ENCODE measurements around the gene SEPSECS. TPM values are rescaled to one million over a fixed set of nuclear protein-coding genes. Genes with fewer than 3 reads are reported as not detected.

Gene SEPSECS
- total and polyA plus RNA-seq, 2 experiments from 2014 or later, result 1.2 to 4.7 TPM

DNA sequence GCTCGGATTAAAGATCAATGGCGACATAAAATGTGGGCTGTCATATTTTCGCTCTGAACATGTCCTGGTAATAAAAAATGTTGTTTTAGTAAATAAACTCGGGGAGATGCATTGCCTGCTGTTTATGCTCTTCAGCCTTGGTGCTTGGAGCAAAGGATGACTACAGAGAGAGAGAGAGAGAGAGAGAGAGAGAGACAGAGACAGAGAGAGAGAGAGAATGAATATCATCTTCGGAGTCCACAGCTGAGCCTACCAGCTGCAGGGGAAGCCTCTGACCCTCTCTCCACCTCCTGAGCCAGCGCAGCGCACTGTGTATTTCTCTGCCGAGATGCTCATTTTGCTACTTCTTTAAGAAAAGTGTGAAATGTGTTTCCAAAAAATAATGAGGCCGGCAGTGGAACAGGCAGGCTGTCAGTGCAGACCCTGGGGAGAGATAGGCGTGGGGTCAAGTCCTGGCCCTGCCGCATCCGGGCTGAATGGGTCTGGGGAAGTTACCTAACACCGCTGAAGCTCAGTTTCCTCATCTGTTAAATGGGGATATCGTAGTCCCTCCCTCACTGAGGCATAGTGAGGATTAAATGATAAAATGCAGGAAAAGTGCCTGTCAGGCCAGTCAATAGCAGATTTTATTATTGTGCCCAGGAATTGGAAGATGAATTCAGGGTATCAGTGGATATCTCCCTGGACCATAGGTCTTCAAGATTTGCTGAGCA, 71.0 kb downstream of the SEPSECS start:
- Histone ChIP-seq H3K4me2 (peak overlapping the region; percentile 81), H3K36me3 (ENCODE audit: insufficient read depth) (no peaks in the 10 kb centered on the region), H3K4me1 (ENCODE audit: insufficient read depth) (peaks cover 21% of the 10 kb centered on the region), H3K4me3 (peak overlapping the region; percentile 54), H2AFZ (peak overlapping the region; percentile 98), H4K20me1 (replicated peaks; ENCODE audit: insufficient read depth) (no peaks in the 10 kb centered on the region), H3F3A (replicated peaks; ENCODE audit: low read depth) (no peaks in the 10 kb centered on the region), H3K27me3 (ENCODE audit: insufficient read depth) (peaks cover 20% of the 10 kb centered on the region), H3K79me2 (replicated peaks; ENCODE audit: insufficient read depth) (no peaks in the 10 kb centered on the region), H3K9me2 (ENCODE audit: insufficient read depth) (no peaks in the 10 kb centered on the region; the same call in 1 of the 2 replicates), H3K27ac (ENCODE audit: low read depth) (no peak overlapping the region)
- peaks cover 13% of the 10 kb centered on the region for H3K36me3 Mint-ChIP-seq (ENCODE audit: low read depth)
- TF ChIP-seq CREB1 (CRISPR knock-in tag; IDR thresholded peaks at IDR 0.05; ENCODE audit: low read depth), result no peak
- TF ChIP-seq ZNF114 (CRISPR knock-in tag; IDR thresholded peaks at IDR 0.05), result no peak
- TF ChIP-seq STAT1 (IDR thresholded peaks at IDR 0.05; ENCODE audit: unreplicated experiment), result no peak
- TF ChIP-seq, protein P1, sequence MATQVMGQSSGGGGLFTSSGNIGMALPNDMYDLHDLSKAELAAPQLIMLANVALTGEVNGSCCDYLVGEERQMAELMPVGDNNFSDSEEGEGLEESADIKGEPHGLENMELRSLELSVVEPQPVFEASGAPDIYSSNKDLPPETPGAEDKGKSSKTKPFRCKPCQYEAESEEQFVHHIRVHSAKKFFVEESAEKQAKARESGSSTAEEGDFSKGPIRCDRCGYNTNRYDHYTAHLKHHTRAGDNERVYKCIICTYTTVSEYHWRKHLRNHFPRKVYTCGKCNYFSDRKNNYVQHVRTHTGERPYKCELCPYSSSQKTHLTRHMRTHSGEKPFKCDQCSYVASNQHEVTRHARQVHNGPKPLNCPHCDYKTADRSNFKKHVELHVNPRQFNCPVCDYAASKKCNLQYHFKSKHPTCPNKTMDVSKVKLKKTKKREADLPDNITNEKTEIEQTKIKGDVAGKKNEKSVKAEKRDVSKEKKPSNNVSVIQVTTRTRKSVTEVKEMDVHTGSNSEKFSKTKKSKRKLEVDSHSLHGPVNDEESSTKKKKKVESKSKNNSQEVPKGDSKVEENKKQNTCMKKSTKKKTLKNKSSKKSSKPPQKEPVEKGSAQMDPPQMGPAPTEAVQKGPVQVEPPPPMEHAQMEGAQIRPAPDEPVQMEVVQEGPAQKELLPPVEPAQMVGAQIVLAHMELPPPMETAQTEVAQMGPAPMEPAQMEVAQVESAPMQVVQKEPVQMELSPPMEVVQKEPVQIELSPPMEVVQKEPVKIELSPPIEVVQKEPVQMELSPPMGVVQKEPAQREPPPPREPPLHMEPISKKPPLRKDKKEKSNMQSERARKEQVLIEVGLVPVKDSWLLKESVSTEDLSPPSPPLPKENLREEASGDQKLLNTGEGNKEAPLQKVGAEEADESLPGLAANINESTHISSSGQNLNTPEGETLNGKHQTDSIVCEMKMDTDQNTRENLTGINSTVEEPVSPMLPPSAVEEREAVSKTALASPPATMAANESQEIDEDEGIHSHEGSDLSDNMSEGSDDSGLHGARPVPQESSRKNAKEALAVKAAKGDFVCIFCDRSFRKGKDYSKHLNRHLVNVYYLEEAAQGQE (IDR thresholded peaks at IDR 0.05; ENCODE audit: unreplicated experiment), result no peak
- TF ChIP-seq, protein P2, sequence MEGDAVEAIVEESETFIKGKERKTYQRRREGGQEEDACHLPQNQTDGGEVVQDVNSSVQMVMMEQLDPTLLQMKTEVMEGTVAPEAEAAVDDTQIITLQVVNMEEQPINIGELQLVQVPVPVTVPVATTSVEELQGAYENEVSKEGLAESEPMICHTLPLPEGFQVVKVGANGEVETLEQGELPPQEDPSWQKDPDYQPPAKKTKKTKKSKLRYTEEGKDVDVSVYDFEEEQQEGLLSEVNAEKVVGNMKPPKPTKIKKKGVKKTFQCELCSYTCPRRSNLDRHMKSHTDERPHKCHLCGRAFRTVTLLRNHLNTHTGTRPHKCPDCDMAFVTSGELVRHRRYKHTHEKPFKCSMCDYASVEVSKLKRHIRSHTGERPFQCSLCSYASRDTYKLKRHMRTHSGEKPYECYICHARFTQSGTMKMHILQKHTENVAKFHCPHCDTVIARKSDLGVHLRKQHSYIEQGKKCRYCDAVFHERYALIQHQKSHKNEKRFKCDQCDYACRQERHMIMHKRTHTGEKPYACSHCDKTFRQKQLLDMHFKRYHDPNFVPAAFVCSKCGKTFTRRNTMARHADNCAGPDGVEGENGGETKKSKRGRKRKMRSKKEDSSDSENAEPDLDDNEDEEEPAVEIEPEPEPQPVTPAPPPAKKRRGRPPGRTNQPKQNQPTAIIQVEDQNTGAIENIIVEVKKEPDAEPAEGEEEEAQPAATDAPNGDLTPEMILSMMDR (conservative IDR thresholded peaks at IDR 0.05; ENCODE audit: low read depth in 2 of 2), result no peak
- TF ChIP-seq EZH2phosphoT487 (IDR thresholded peaks at IDR 0.05; ENCODE audit: unreplicated experiment), result no peak
- TF ChIP-seq NANOG (IDR thresholded peaks at IDR 0.05; ENCODE audit: borderline replicate concordance), result no peak
- no peak for TF ChIP-seq POLR2AphosphoS5 (IDR thresholded peaks at IDR 0.05; ENCODE audit: low read depth)
- no peak for TF ChIP-seq ZNF331 (CRISPR knock-in tag; IDR thresholded peaks at IDR 0.05; ENCODE audit: low read depth)
- TF ChIP-seq, protein P3, sequence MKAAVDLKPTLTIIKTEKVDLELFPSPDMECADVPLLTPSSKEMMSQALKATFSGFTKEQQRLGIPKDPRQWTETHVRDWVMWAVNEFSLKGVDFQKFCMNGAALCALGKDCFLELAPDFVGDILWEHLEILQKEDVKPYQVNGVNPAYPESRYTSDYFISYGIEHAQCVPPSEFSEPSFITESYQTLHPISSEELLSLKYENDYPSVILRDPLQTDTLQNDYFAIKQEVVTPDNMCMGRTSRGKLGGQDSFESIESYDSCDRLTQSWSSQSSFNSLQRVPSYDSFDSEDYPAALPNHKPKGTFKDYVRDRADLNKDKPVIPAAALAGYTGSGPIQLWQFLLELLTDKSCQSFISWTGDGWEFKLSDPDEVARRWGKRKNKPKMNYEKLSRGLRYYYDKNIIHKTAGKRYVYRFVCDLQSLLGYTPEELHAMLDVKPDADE (IDR thresholded peaks at IDR 0.05), result no peak
- TF ChIP-seq, protein P4, sequence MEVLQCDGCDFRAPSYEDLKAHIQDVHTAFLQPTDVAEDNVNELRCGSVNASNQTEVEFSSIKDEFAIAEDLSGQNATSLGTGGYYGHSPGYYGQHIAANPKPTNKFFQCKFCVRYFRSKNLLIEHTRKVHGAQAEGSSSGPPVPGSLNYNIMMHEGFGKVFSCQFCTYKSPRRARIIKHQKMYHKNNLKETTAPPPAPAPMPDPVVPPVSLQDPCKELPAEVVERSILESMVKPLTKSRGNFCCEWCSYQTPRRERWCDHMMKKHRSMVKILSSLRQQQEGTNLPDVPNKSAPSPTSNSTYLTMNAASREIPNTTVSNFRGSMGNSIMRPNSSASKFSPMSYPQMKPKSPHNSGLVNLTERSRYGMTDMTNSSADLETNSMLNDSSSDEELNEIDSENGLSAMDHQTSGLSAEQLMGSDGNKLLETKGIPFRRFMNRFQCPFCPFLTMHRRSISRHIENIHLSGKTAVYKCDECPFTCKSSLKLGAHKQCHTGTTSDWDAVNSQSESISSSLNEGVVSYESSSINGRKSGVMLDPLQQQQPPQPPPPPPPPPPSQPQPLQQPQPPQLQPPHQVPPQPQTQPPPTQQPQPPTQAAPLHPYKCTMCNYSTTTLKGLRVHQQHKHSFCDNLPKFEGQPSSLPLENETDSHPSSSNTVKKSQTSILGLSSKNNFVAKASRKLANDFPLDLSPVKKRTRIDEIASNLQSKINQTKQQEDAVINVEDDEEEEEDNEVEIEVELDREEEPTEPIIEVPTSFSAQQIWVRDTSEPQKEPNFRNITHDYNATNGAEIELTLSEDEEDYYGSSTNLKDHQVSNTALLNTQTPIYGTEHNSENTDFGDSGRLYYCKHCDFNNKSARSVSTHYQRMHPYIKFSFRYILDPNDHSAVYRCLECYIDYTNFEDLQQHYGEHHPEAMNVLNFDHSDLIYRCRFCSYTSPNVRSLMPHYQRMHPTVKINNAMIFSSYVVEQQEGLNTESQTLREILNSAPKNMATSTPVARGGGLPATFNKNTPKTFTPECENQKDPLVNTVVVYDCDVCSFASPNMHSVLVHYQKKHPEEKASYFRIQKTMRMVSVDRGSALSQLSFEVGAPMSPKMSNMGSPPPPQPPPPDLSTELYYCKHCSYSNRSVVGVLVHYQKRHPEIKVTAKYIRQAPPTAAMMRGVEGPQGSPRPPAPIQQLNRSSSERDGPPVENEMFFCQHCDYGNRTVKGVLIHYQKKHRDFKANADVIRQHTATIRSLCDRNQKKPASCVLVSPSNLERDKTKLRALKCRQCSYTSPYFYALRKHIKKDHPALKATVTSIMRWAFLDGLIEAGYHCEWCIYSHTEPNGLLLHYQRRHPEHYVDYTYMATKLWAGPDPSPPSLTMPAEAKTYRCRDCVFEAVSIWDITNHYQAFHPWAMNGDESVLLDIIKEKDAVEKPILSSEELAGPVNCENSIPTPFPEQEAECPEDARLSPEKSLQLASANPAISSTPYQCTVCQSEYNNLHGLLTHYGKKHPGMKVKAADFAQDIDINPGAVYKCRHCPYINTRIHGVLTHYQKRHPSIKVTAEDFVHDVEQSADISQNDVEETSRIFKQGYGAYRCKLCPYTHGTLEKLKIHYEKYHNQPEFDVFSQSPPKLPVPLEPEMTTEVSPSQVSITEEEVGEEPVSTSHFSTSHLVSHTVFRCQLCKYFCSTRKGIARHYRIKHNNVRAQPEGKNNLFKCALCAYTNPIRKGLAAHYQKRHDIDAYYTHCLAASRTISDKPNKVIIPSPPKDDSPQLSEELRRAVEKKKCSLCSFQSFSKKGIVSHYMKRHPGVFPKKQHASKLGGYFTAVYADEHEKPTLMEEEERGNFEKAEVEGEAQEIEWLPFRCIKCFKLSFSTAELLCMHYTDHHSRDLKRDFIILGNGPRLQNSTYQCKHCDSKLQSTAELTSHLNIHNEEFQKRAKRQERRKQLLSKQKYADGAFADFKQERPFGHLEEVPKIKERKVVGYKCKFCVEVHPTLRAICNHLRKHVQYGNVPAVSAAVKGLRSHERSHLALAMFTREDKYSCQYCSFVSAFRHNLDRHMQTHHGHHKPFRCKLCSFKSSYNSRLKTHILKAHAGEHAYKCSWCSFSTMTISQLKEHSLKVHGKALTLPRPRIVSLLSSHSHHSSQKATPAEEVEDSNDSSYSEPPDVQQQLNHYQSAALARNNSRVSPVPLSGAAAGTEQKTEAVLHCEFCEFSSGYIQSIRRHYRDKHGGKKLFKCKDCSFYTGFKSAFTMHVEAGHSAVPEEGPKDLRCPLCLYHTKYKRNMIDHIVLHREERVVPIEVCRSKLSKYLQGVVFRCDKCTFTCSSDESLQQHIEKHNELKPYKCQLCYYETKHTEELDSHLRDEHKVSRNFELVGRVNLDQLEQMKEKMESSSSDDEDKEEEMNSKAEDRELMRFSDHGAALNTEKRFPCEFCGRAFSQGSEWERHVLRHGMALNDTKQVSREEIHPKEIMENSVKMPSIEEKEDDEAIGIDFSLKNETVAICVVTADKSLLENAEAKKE (CRISPR knock-in tag; IDR thresholded peaks at IDR 0.05), result no peak
- no peak for TF ChIP-seq EZH2 (IDR thresholded peaks at IDR 0.05; ENCODE audit: low read depth, unreplicated experiment)
- no peak for TF ChIP-seq JUNB (IDR thresholded peaks at IDR 0.05; ENCODE audit: unreplicated experiment)
- peaks cover 13% of the 10 kb centered on the region for H3K9me3 Mint-ChIP-seq
- ATAC-seq (no peak), DNase-seq (ENCODE audit: low spot score) (no peak)
- peaks cover 16% of the 10 kb centered on the region for H3K4me1 Mint-ChIP-seq
- H3K27ac Mint-ChIP-seq, result no peak overlapping the region
- no peak overlapping the region for H3K4me3 Mint-ChIP-seq
- H3K27me3 Mint-ChIP-seq (ENCODE audit: insufficient read depth, low read depth, poor library complexity), result peaks cover 4% of the 10 kb centered on the region
